A673 (cell line): ENCODE measurements around the gene PHF24. TPM values are rescaled to one million over a fixed set of nuclear protein-coding genes. Genes with fewer than 3 reads are reported as not detected.

ENCODE experiments used
- BruUV-seq: library from RNA; stranded (reverse); fragments of 400-500 nt; replicated peaks from 2 replicates; lab custom pipeline; 2021; lab: Mats Ljungman, UMichigan
- CTCF ChIA-PET: fragments of 300-600 bp; sonication (Branson Sonifier 250); formaldehyde crosslinking; loops from one replicate; lab custom pipeline; 2022; ENCODE audit warnings: antibody characterized with exemption; lab: Charles Lee
- POLR2A ChIA-PET: fragments of 300-600 bp; sonication (Branson Sonifier 250); formaldehyde crosslinking; loops from one replicate; lab custom pipeline; 2022; ENCODE audit warnings: antibody characterized with exemption; ENCODE audit not compliant: low non-redundant PET; lab: Charles Lee
- DNase-seq: peaks from one replicate; pipeline ENCODE4 v3.0.0-alpha.2; 2015; ENCODE audit warnings: low spot score
- H3K27ac ChIP-seq: fragments of 200-600 bp; sonication (generic); 2 replicates; pipeline ENCODE4 v1.5.1; 2016; ENCODE audit warnings: mixed run types, low read depth, mild to moderate bottlenecking, mixed read lengths, antibody characterized with exemption, low read length; ENCODE audit not compliant: poor library complexity, severe bottlenecking
- H3K27me3 ChIP-seq: fragments of 200-600 bp; sonication (generic); replicated peaks from 2 replicates; pipeline ENCODE4 v1.6.1; 2017; ENCODE audit warnings: mixed run types, low read depth, mild to moderate bottlenecking, mixed read lengths, antibody characterized with exemption, low read length; ENCODE audit not compliant: insufficient read depth, poor library complexity
- H3K36me3 ChIP-seq: fragments of 200-600 bp; sonication (generic); 2 replicates; pipeline ENCODE4 v1.6.1; 2016; ENCODE audit warnings: mixed run types, mild to moderate bottlenecking, mixed read lengths, antibody characterized with exemption, low read length; ENCODE audit not compliant: insufficient read depth, poor library complexity, severe bottlenecking
- H3K4me1 ChIP-seq: fragments of 200-600 bp; sonication (generic); 2 replicates; pipeline ENCODE4 v1.6.1; 2017; ENCODE audit warnings: mixed run types, mild to moderate bottlenecking, mixed read lengths, antibody characterized with exemption, low read length; ENCODE audit not compliant: insufficient read depth, poor library complexity, severe bottlenecking
- H3K4me3 ChIP-seq: fragments of 200-600 bp; sonication (generic); 2 replicates; pipeline ENCODE4 v1.5.1; 2016; ENCODE audit warnings: low read depth, mixed run types, mild to moderate bottlenecking, mixed read lengths, low read length; ENCODE audit not compliant: poor library complexity, severe bottlenecking
- H3K9me3 ChIP-seq: fragments of 200-600 bp; sonication (generic); 2 replicates; pipeline ENCODE4 v1.6.1; 2016; ENCODE audit warnings: mixed run types, low read depth, mild to moderate bottlenecking, mixed read lengths, antibody characterized with exemption, low read length; ENCODE audit not compliant: poor library complexity, severe bottlenecking
- EZH2 ChIP-seq: fragments of 200-600 bp; sonication (generic); IDR thresholded peaks from 2 replicates; pipeline ENCODE4 v1.6.1; 2017; ENCODE audit warnings: borderline replicate concordance, low read depth, mild to moderate bottlenecking, mixed read lengths, antibody characterized with exemption, low read length; ENCODE audit not compliant: poor library complexity, severe bottlenecking
- intact Hi-C: fragments of 100-400 bp; cut with micrococcal nuclease; formaldehyde crosslinking; loops from one replicate; pipeline ENCODE4 v1.10.0; 2022; ENCODE audit not compliant: unreplicated experiment
- total RNA-seq: library from RNA; stranded (reverse); gene quantifications from 2 replicates; pipeline ENCODE4 v1.2.3, GENCODE V29; 2021
- TF ChIP-seq, protein P1 (sequence below): fragments of 300-800, 200-600 bp; sonication (generic); conservative IDR thresholded peaks from 2 replicates; pipeline ENCODE4 v1.5.1; 2017; ENCODE audit warnings: low read depth, mild to moderate bottlenecking, antibody characterized with exemption, low read length, moderate library complexity, mixed read lengths

PHF24 gene
- total RNA-seq, 1 experiment from 2014 or later: 0.13 TPM

DNA sequence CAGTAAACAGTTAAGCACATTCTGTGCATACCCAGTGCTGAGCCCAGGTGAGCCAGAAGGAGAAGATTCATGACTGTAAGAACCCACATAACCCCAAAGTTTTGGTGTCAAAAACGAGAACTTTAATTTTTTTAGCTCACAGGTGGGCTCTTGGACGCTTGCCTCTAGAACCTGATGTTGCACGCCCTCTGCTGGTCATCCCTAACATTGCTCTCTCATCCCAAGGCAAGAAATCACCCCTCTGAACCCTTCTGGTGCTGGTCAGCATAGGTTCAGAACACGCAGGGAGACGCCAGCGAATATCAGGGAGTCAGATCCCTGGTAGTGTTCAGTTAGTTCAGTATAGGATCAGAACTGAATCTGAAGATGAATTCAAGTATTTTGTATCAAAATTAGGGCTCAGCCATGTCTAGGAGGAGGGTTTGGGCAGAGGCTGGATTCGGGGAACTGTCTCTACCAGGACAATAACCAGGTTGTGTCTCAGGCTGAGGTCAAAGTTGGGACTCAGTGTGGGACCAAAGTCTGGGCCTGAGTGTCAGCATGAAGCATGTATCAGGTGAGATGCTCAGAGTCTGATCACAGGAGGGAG, 27.3 kb downstream of the PHF24 start:
- no peak overlapping the region for H3K4me3 ChIP-seq
- DNase-seq: peak; percentile 62
- ChIA-PET POLR2A (no interaction called here), CTCF (interaction anchor here (0.6 to 3.4 kb wide), 5 partner anchors 9 to 866 kb away, joined by 3 to 43 read pairs (median 4); no protein-coding TSS in a partner anchor)
- TF ChIP-seq, protein P1, sequence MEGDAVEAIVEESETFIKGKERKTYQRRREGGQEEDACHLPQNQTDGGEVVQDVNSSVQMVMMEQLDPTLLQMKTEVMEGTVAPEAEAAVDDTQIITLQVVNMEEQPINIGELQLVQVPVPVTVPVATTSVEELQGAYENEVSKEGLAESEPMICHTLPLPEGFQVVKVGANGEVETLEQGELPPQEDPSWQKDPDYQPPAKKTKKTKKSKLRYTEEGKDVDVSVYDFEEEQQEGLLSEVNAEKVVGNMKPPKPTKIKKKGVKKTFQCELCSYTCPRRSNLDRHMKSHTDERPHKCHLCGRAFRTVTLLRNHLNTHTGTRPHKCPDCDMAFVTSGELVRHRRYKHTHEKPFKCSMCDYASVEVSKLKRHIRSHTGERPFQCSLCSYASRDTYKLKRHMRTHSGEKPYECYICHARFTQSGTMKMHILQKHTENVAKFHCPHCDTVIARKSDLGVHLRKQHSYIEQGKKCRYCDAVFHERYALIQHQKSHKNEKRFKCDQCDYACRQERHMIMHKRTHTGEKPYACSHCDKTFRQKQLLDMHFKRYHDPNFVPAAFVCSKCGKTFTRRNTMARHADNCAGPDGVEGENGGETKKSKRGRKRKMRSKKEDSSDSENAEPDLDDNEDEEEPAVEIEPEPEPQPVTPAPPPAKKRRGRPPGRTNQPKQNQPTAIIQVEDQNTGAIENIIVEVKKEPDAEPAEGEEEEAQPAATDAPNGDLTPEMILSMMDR: peak; percentile 90
- TF ChIP-seq EZH2: no peak
- BruUV-seq: no TSS peak
- H3K27ac ChIP-seq: no peak overlapping the region
- H3K4me1 ChIP-seq: peaks cover 30% of the 10 kb centered on the region
- no peaks in the 10 kb centered on the region for H3K36me3 ChIP-seq
- intact Hi-C loops: loop anchor here (2.0 to 5.0 kb wide), 3 partner anchors 87 to 225 kb away; partner anchors contain the start of gene PIGO
- H3K27me3 ChIP-seq: no peaks in the 10 kb centered on the region
- no peaks in the 10 kb centered on the region for H3K9me3 ChIP-seq

DNA sequence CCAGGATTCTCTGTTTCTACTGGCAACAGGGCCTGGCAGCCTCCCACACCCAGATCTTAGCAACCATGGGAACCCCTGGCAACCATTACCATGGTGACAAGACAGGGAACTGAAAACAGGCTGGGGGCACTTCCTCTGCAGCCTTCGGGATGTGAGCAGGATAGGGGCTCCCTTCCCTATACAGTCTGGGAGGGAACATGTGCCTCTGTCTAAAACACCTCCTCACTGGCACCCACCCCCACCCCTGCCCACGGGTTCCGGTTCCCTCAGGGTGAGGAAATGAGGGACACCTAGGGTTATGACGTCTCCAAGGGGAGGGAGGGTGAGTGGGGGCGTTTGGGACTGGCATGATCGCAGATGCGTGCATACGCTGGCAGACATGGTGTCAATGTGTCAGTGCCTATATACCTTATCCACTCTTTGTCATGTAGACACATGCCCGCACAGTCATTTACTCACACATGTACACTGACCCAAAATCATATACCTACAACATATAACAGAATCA, 28.5 kb downstream of the PHF24 start:
- intact Hi-C loops: loop anchor here (5.0 kb wide), 1 partner anchor 111 kb away; the partner anchor contains the start of gene PIGO
- TF ChIP-seq, protein P1: no peak
- no peak for TF ChIP-seq EZH2
- Histone ChIP-seq H3K27ac (no peak overlapping the region), H3K27me3 (no peaks in the 10 kb centered on the region), H3K9me3 (no peaks in the 10 kb centered on the region), H3K4me3 (no peak overlapping the region), H3K4me1 (peaks cover 39% of the 10 kb centered on the region), H3K36me3 (no peaks in the 10 kb centered on the region)
- CTCF ChIA-PET: interaction anchor here (3.4 kb wide), 1 partner anchor 87 kb away, joined by 43 read pairs; no protein-coding TSS in a partner anchor
- peak; percentile 76 for DNase-seq
- POLR2A ChIA-PET: no interaction called here
- no TSS peak for BruUV-seq

DNA sequence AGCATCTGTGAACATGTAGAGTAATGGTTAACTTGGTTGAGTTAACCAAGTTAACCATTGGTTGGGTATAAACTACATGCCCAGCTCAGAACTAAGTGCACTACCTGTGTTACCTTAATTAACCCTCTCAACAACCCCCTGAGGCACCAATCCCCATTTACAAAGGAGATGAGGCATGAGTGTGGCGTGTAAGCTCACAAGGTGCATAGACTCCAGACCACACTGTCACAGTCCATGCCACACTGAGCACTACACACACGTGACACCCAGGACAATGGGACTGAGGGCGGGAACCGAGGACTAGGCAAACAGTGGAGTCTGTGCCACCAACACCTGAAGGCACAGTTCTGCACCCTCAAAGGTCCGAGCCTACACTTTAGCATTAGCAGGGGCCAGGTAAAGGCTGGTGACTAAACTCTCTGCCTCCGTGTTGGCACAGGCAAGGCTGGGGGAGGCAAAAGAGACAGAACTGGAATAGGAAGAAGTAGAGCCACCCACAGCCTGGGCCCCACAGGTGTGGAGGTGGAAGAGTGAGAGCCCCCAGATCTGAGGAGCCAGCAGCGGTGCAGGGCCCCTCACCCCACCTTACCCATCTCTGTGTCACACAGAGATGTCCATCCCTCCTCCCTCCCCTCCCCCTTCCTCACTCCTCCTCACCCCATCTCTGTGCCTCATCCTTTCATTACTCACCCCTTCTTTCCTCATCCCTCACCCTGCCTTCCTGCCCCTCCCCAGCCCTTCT, 29.2 kb downstream of the PHF24 start:
- peak; percentile 33 for DNase-seq
- no peak for TF ChIP-seq EZH2
- TF ChIP-seq, protein P1: no peak
- H3K27me3 ChIP-seq: no peaks in the 10 kb centered on the region
- H3K4me3 ChIP-seq: no peak overlapping the region
- no peaks in the 10 kb centered on the region for H3K36me3 ChIP-seq
- H3K4me1 ChIP-seq: peaks cover 46% of the 10 kb centered on the region
- no peaks in the 10 kb centered on the region for H3K9me3 ChIP-seq
- no peak overlapping the region for H3K27ac ChIP-seq
- POLR2A ChIA-PET: no interaction called here
- CTCF ChIA-PET: no interaction called here
- intact Hi-C loops: loop anchor here (5.0 kb wide), 1 partner anchor 110 kb away; the partner anchor contains the start of gene PIGO
- BruUV-seq: no TSS peak
